ENCODE data around the gene CDC42BPB. TPM values are rescaled to one million over a fixed set of nuclear protein-coding genes. Genes with fewer than 3 reads are reported as not detected.

CDC42BPB gene
- total RNA-seq, 1 experiment from 2014 or later: 82.7 TPM

DNA sequence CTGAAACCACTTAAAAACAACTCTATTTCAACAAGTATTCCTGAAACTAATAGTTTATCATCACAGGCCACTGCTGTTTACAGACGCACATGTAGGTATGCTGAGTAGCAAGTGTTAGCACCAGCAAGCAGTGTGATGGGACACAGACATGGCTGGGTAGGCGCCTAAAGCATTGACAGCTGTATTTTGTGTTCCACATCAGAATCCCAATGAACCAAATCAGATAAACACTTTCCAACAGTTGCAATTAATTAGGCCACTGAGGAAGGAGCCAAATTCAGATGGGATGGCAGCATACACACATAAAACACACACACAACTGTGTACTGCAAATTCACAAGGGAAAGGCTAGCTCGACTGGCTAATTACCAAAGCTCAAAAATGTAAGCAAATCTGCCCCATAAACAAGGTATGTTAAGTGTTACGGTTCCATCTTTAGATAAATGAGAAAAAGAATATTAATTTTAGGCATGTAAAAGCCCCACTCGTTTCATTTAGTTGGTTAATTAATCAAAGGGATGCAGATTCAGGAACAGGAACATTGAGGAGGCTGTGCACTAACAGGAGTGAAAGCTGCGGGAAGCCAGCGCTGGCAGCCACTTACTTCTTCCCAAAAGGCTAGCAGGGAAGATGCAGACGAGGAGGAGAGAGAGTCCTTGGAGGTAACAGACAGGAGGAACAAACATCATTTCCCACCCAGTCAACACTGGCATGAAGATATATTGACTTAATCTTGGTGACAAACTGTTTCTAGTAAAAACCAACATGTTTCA, 101.5 kb downstream of the CDC42BPB start:
- DNase-seq (ENCODE audit: unreplicated experiment): no peak
- Mint-ChIP-seq H3K36me3 (ENCODE audit: insufficient read depth, unreplicated experiment) (peaks cover 89% of the 10 kb centered on the region), H3K4me3 (ENCODE audit: unreplicated experiment) (no peak overlapping the region), H3K27ac (ENCODE audit: low read depth, unreplicated experiment) (no peak overlapping the region), H3K9me3 (ENCODE audit: unreplicated experiment) (no peaks in the 10 kb centered on the region), H3K4me1 (ENCODE audit: insufficient read depth, unreplicated experiment) (no peaks in the 10 kb centered on the region), H3K27me3 (ENCODE audit: insufficient read depth, unreplicated experiment) (no peaks in the 10 kb centered on the region)
- BruUV-seq (replicated peaks): no TSS peak
- TF ChIP-seq, protein P1, sequence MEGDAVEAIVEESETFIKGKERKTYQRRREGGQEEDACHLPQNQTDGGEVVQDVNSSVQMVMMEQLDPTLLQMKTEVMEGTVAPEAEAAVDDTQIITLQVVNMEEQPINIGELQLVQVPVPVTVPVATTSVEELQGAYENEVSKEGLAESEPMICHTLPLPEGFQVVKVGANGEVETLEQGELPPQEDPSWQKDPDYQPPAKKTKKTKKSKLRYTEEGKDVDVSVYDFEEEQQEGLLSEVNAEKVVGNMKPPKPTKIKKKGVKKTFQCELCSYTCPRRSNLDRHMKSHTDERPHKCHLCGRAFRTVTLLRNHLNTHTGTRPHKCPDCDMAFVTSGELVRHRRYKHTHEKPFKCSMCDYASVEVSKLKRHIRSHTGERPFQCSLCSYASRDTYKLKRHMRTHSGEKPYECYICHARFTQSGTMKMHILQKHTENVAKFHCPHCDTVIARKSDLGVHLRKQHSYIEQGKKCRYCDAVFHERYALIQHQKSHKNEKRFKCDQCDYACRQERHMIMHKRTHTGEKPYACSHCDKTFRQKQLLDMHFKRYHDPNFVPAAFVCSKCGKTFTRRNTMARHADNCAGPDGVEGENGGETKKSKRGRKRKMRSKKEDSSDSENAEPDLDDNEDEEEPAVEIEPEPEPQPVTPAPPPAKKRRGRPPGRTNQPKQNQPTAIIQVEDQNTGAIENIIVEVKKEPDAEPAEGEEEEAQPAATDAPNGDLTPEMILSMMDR (IDR thresholded peaks at IDR 0.05; ENCODE audit: unreplicated experiment): no peak
- CTCF ChIA-PET: interaction anchor here (0.6 kb wide), 1 partner anchor 78 kb away, joined by 3 read pairs; no protein-coding TSS in a partner anchor
- POLR2A ChIA-PET: no interaction called here
- intact Hi-C loops (cut with micrococcal nuclease): no loop called here

DNA sequence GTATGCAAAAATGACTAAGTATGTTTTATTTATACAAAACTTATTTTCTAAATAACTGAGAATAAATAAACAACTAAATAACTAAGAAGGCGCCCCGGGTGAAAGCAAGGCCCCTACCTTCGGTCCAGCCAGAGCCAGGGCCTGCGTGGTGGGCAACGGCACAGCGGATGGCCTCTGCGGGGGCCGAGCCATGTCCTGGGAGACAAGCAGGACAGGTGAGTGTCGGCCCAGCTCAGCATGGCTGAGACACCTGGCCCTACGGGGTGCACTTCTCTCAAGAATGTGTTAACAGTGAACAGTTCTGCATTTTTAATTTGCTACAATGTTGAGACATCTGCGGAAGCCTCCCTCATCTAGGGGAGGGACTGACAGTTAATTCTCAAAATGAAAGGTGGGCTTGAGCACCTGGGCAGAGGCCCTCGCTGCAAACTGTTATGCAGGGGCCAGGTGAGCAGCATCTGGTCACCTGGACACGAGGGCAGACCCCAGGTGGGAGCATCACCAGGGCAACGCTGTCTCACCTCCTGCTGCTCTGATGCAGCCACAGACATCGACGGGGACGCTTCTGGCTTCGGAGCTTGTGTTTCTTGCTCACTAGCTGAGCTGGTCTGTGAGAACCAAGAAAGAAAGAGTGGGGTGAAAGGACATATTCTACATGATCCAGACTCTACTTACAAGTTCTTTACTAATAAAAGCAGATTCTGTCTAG, 103.1 kb downstream of the CDC42BPB start:
- intact Hi-C loops (cut with micrococcal nuclease): no loop called here
- peaks cover 89% of the 10 kb centered on the region for H3K36me3 Mint-ChIP-seq (ENCODE audit: insufficient read depth, unreplicated experiment)
- no peaks in the 10 kb centered on the region for H3K27me3 Mint-ChIP-seq (ENCODE audit: insufficient read depth, unreplicated experiment)
- TF ChIP-seq, protein P1 (IDR thresholded peaks at IDR 0.05; ENCODE audit: unreplicated experiment): no peak
- no peaks in the 10 kb centered on the region for H3K4me1 Mint-ChIP-seq (ENCODE audit: insufficient read depth, unreplicated experiment)
- ChIA-PET CTCF (no interaction called here), POLR2A (no interaction called here)
- no peak overlapping the region for H3K27ac Mint-ChIP-seq (ENCODE audit: low read depth, unreplicated experiment)
- no TSS peak for BruUV-seq (replicated peaks)
- DNase-seq (ENCODE audit: unreplicated experiment): no peak
- no peak overlapping the region for H3K4me3 Mint-ChIP-seq (ENCODE audit: unreplicated experiment)
- no peaks in the 10 kb centered on the region for H3K9me3 Mint-ChIP-seq (ENCODE audit: unreplicated experiment)

DNA sequence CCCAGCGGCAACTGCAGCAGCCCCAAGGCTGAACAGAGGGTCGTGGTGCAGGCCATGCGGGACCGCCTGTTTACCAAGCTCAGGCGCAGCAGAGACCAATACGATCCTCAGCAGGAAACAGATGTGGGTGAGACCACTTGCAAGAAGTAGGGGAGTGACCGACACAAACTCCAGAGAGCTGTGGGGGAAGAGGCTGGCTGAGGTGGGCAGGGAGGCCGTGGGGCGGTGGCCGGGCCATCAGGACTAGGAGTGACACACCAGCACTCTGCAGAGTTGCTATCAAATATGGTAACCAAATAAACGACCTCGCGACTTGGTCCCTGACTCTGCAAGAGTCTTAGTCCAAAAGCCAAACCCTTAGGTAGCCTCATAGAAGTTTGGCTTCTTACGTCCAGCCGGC, 104.2 kb downstream of the CDC42BPB start:
- Mint-ChIP-seq H3K27ac (ENCODE audit: low read depth, unreplicated experiment) (no peak overlapping the region), H3K4me1 (ENCODE audit: insufficient read depth, unreplicated experiment) (no peaks in the 10 kb centered on the region), H3K4me3 (ENCODE audit: unreplicated experiment) (no peak overlapping the region), H3K36me3 (ENCODE audit: insufficient read depth, unreplicated experiment) (peaks cover 85% of the 10 kb centered on the region), H3K9me3 (ENCODE audit: unreplicated experiment) (no peaks in the 10 kb centered on the region), H3K27me3 (ENCODE audit: insufficient read depth, unreplicated experiment) (no peaks in the 10 kb centered on the region)
- no peak for DNase-seq (ENCODE audit: unreplicated experiment)
- intact Hi-C loops (cut with micrococcal nuclease): no loop called here
- CTCF ChIA-PET: no interaction called here
- POLR2A ChIA-PET: interaction anchor here (0.7 kb wide), 1 partner anchor 88 kb away, joined by 3 read pairs; no protein-coding TSS in a partner anchor
- TF ChIP-seq, protein P1 (IDR thresholded peaks at IDR 0.05; ENCODE audit: unreplicated experiment): no peak
- BruUV-seq (replicated peaks): no TSS peak

DNA sequence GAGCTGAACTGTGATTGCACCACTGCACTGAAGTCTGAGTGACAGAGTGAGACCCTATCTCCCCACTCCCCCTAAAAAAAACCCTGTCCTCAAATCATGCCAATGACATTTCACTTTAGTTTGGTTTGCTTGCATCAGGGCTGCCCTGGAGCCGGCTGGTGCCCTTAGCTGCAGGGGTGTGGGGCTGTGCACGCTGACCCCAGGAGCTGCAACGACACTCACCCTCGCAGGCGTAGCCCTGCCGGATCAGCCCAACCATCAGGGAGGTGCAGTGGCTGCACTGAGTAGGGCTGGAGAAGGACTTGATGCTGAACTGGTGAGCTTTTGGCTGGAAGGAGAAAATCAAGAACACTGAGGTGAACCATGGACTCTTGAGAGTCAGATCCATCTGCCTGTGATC, 105.1 kb downstream of the CDC42BPB start:
- no TSS peak for BruUV-seq (replicated peaks)
- no peaks in the 10 kb centered on the region for H3K9me3 Mint-ChIP-seq (ENCODE audit: unreplicated experiment)
- no peak overlapping the region for H3K4me3 Mint-ChIP-seq (ENCODE audit: unreplicated experiment)
- no peak for DNase-seq (ENCODE audit: unreplicated experiment)
- no peaks in the 10 kb centered on the region for H3K27me3 Mint-ChIP-seq (ENCODE audit: insufficient read depth, unreplicated experiment)
- H3K27ac Mint-ChIP-seq (ENCODE audit: low read depth, unreplicated experiment): no peak overlapping the region
- intact Hi-C loops (cut with micrococcal nuclease): no loop called here
- CTCF ChIA-PET: no interaction called here
- H3K4me1 Mint-ChIP-seq (ENCODE audit: insufficient read depth, unreplicated experiment): no peaks in the 10 kb centered on the region
- POLR2A ChIA-PET: no interaction called here
- peaks cover 84% of the 10 kb centered on the region for H3K36me3 Mint-ChIP-seq (ENCODE audit: insufficient read depth, unreplicated experiment)
- TF ChIP-seq, protein P1 (IDR thresholded peaks at IDR 0.05; ENCODE audit: unreplicated experiment): no peak

Measured in MCF 10A (cell line).